MM.1S (cell line): ENCODE measurements around the gene FMN2.

Experiments
- DNase-seq: peaks from one replicate; pipeline ENCODE4 v3.0.0-alpha.2; 2015
- H2AFZ ChIP-seq: fragments of 300-600 bp; sonication (generic); 2 replicates; pipeline ENCODE4 v1.6.0; 2016; ENCODE audit warnings: antibody characterized with exemption, low read length
- H3F3A ChIP-seq: fragments of 300-600 bp; sonication (generic); 2 replicates; pipeline ENCODE4 v1.6.1; 2016; ENCODE audit warnings: mild to moderate bottlenecking, antibody characterized with exemption, low read length, moderate library complexity, mixed read lengths; ENCODE audit not compliant: insufficient read depth
- H3K27ac ChIP-seq: fragments of 300-600 bp; sonication (generic); 2 replicates; pipeline ENCODE4 v1.5.1; 2016; ENCODE audit warnings: mild to moderate bottlenecking, low read length
- H3K27me3 ChIP-seq: fragments of 300-600 bp; sonication (generic); replicated peaks from 2 replicates; pipeline ENCODE4 v1.6.0; 2016; ENCODE audit warnings: low read length; ENCODE audit not compliant: insufficient read depth
- H3K36me3 ChIP-seq: fragments of 300-600 bp; sonication (generic); replicated peaks from 2 replicates; pipeline ENCODE4 v1.6.1; 2016; ENCODE audit warnings: mild to moderate bottlenecking, low read length, mixed read lengths; ENCODE audit not compliant: insufficient read depth
- H3K4me1 ChIP-seq: fragments of 300-600 bp; sonication (generic); 2 replicates; pipeline ENCODE4 v1.6.1; 2016; ENCODE audit warnings: low read length, mixed read lengths
- H3K4me2 ChIP-seq: fragments of 300-600 bp; sonication (generic); 2 replicates; pipeline ENCODE4 v1.6.0; 2016; ENCODE audit warnings: low read depth, low read length
- H3K4me3 ChIP-seq: fragments of 300-600 bp; sonication (generic); 2 replicates; pipeline ENCODE4 v1.5.1; 2016; ENCODE audit warnings: low read length, mixed read lengths
- H3K79me2 ChIP-seq: fragments of 300-600 bp; sonication (generic); 2 replicates; pipeline ENCODE4 v1.6.1; 2016; ENCODE audit warnings: mixed run types, low read length, mixed read lengths
- H3K9ac ChIP-seq: fragments of 300-600 bp; sonication (generic); 2 replicates; pipeline ENCODE4 v1.6.1; 2016; ENCODE audit warnings: low read length, mixed read lengths
- H3K9me2 ChIP-seq: fragments of 300-600 bp; sonication (generic); replicated peaks from 2 replicates; pipeline ENCODE4 v1.6.1; 2016; ENCODE audit warnings: mild to moderate bottlenecking, low read length, mixed read lengths; ENCODE audit not compliant: insufficient read depth
- H3K9me3 ChIP-seq: fragments of 300-600 bp; sonication (generic); replicated peaks from 2 replicates; pipeline ENCODE4 v1.6.1; 2016; ENCODE audit warnings: mild to moderate bottlenecking, low read length, mixed read lengths; ENCODE audit not compliant: insufficient read depth
- H4K20me1 ChIP-seq: fragments of 300-600 bp; sonication (generic); 2 replicates; pipeline ENCODE4 v1.6.1; 2016; ENCODE audit warnings: mild to moderate bottlenecking, low read length, moderate library complexity, mixed read lengths; ENCODE audit not compliant: insufficient read depth
- CTCF ChIP-seq: fragments of 300-600 bp; sonication (generic); IDR thresholded peaks from 2 replicates; pipeline ENCODE4 v1.5.1; 2016; ENCODE audit warnings: antibody characterized with exemption, low read length, mixed read lengths
- EZH2 ChIP-seq: fragments of 300-600 bp; sonication (generic); optimal IDR thresholded peaks from 2 replicates; pipeline ENCODE3; 2017; ENCODE audit warnings: low read depth, mild to moderate bottlenecking, antibody characterized with exemption, low read length, mixed read lengths
- EZH2phosphoT487 ChIP-seq: fragments of 300-600 bp; sonication (generic); IDR thresholded peaks from 2 replicates; pipeline ENCODE4 v1.6.1; 2018; ENCODE audit warnings: antibody characterized with exemption, low read length

Gene FMN2

GRCh38 chr1:240399381-240399780 is 307.7 kb downstream of the FMN2 start:
- no peak overlapping the region for H3K4me2 ChIP-seq
- no peaks in the 10 kb centered on the region for H3K4me1 ChIP-seq
- H3K27ac ChIP-seq = no peak overlapping the region

GRCh38 chr1:240401731-240402130 is 310.0 kb downstream of the FMN2 start:
- H3K27me3 ChIP-seq = no peaks in the 10 kb centered on the region
- no peaks in the 10 kb centered on the region for H4K20me1 ChIP-seq
- H3F3A ChIP-seq = no peaks in the 10 kb centered on the region
- no peaks in the 10 kb centered on the region for H3K9me3 ChIP-seq
- no peak for DNase-seq
- H3K9ac ChIP-seq = no peak overlapping the region
- no peaks in the 10 kb centered on the region for H3K4me1 ChIP-seq
- no peak overlapping the region for H2AFZ ChIP-seq
- TF ChIP-seq EZH2phosphoT487 = no peak
- TF ChIP-seq EZH2 = no peak
- no peaks in the 10 kb centered on the region for H3K36me3 ChIP-seq
- no peaks in the 10 kb centered on the region for H3K9me2 ChIP-seq
- no peak overlapping the region for H3K4me3 ChIP-seq
- H3K27ac ChIP-seq = no peak overlapping the region
- H3K4me2 ChIP-seq = no peak overlapping the region
- no peaks in the 10 kb centered on the region for H3K79me2 ChIP-seq

More at GRCh38 chr1:240399381-240399780, 307.7 kb downstream of the FMN2 start:
- H3K9me3 ChIP-seq = no peaks in the 10 kb centered on the region
- no peak overlapping the region for H3K4me3 ChIP-seq
- no peaks in the 10 kb centered on the region for H3K27me3 ChIP-seq
- no peaks in the 10 kb centered on the region for H3K36me3 ChIP-seq
- no peak overlapping the region for H2AFZ ChIP-seq
- TF ChIP-seq EZH2 = no peak
- no peak for TF ChIP-seq EZH2phosphoT487
- no peak for TF ChIP-seq CTCF
- no peaks in the 10 kb centered on the region for H3F3A ChIP-seq
- no peak for DNase-seq
- H3K9me2 ChIP-seq = no peaks in the 10 kb centered on the region
- no peak overlapping the region for H3K9ac ChIP-seq
- H4K20me1 ChIP-seq = no peaks in the 10 kb centered on the region
- no peaks in the 10 kb centered on the region for H3K79me2 ChIP-seq

- Histone ChIP-seq H3K4me3 (no peak overlapping the region), H3K9me3 (no peaks in the 10 kb centered on the region), H3K9ac (no peak overlapping the region), H3K36me3 (no peaks in the 10 kb centered on the region), H3K79me2 (no peaks in the 10 kb centered on the region), H3F3A (no peaks in the 10 kb centered on the region), H4K20me1 (no peaks in the 10 kb centered on the region), H3K27me3 (no peaks in the 10 kb centered on the region), H3K4me2 (no peak overlapping the region), H3K4me1 (no peaks in the 10 kb centered on the region), H3K9me2 (no peaks in the 10 kb centered on the region), H2AFZ (no peak overlapping the region), H3K27ac (no peak overlapping the region)
- TF ChIP-seq CTCF (no peak), EZH2 (no peak), EZH2phosphoT487 (no peak)
- DNase-seq = no peak
Measured at GRCh38 chr1:240402326-240402725, 310.6 kb downstream of the FMN2 start.

GRCh38 chr1:240404286-240404685 is 312.6 kb downstream of the FMN2 start:
- no peak for DNase-seq
- Histone ChIP-seq H3K9me2 (no peaks in the 10 kb centered on the region), H3K9ac (no peak overlapping the region), H4K20me1 (no peaks in the 10 kb centered on the region), H3K27me3 (no peaks in the 10 kb centered on the region), H3K9me3 (no peaks in the 10 kb centered on the region), H3K4me3 (no peak overlapping the region), H3K27ac (no peak overlapping the region), H2AFZ (no peak overlapping the region), H3K36me3 (no peaks in the 10 kb centered on the region), H3F3A (no peaks in the 10 kb centered on the region), H3K79me2 (no peaks in the 10 kb centered on the region), H3K4me2 (no peak overlapping the region), H3K4me1 (no peaks in the 10 kb centered on the region)
- TF ChIP-seq CTCF (no peak), EZH2 (no peak), EZH2phosphoT487 (no peak)
